ENCODE measurements around the gene ELL2. TPM values are rescaled to one million over a fixed set of nuclear protein-coding genes. Genes with fewer than 3 reads are reported as not detected.
"Not testable (repeated sequence)": the region's sequence is repeated elsewhere in the genome, so short reads cannot be mapped to it uniquely, and the experiment has no call there.

Gene ELL2
- total and polyA plus RNA-seq, 4 donors, result 12.3 to 79.6 (median 49.0) TPM

DNA sequence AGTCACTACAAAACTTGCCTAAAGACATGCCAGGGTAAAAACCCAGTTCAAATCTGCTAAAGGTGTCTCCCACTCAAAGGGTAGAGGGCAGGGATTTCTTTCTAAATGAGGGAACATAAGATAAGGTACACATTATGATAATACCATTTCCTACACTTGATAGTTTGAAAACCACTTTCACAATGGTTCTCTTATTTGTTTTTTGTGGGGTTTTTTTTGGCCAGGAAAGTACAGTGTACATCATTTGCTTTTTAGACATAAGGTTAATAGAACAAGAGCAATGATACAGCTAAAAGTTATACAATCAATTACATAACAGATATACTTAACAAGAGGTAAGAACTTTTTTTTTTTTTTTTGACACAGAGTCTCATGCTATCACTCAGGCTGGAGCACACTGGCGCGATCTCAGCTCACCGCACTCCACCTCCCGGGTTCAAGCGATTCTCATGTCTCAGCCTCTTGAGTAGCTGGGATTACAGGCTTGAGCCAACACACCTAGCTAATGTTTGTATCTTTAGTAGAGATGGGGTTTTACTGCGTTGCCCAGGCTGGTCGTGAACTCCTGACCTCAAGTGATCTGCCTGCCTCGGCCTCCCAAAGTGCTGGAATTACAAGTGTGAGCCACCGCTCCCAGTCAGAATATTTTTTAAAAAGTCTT, 90.4 kb downstream of the ELL2 start:
- Histone ChIP-seq H3K4me3 (no peak overlapping the region), H3K27me3 (ENCODE audit: control insufficient read depth in 3 of 3, insufficient read depth in 3 of 3, low read length in 2 of 3) (no peaks in the 10 kb centered on the region), H3K9ac (ENCODE audit: insufficient read depth in 1 of 2, low read length in 2 of 2) (no peak overlapping the region), H3K27ac (ENCODE audit: low read depth in 1 of 2, low read length in 1 of 2) (no peak overlapping the region), H3K36me3 (ENCODE audit: control insufficient read depth in 4 of 4, insufficient read depth in 4 of 4, low read length in 4 of 4) (no peaks in the 10 kb centered on the region), H3K9me3 (ENCODE audit: control insufficient read depth in 4 of 4, insufficient read depth in 3 of 4, low read length in 3 of 4) (no peaks in the 10 kb centered on the region), H3K4me1 (ENCODE audit: control insufficient read depth in 5 of 5, insufficient read depth in 5 of 5, low read length in 5 of 5) (peaks cover 0 to 4% (median 0%) of the 10 kb centered on the region in 5 donors)
- DNase-seq (no peak), ATAC-seq (ENCODE audit: insufficient read depth, low FRiP score) (no peak)
- TF ChIP-seq CTCF (IDR thresholded peaks at IDR 0.05; ENCODE audit: control extremely low read depth, extremely low read depth), result no peak
- 84 to 94% methylated on average over 9 of the region's 9 CpGs for WGBS, 2 donors

- no peak overlapping the region for H3K4me3 ChIP-seq
- H3K27me3 ChIP-seq (ENCODE audit: control insufficient read depth in 3 of 3, insufficient read depth in 3 of 3, low read length in 2 of 3), result no peaks in the 10 kb centered on the region
- no peak overlapping the region for H3K9ac ChIP-seq (ENCODE audit: insufficient read depth in 1 of 2, low read length in 2 of 2)
- peak overlapping the region; percentile 17 to 43 for H3K27ac ChIP-seq (ENCODE audit: low read depth in 1 of 2, low read length in 1 of 2)
- H3K4me1 ChIP-seq (ENCODE audit: control insufficient read depth in 5 of 5, insufficient read depth in 5 of 5, low read length in 5 of 5), result peaks cover 0 to 5% (median 0%) of the 10 kb centered on the region in 5 donors
- no peaks in the 10 kb centered on the region for H3K9me3 ChIP-seq (ENCODE audit: control insufficient read depth in 4 of 4, insufficient read depth in 3 of 4, low read length in 3 of 4)
- WGBS, 2 donors, result 50 to 54% methylated on average over 1 of the region's 1 CpG
- peak; percentile 50 for ATAC-seq (ENCODE audit: insufficient read depth, low FRiP score)
- no peak for DNase-seq
- H3K36me3 ChIP-seq (ENCODE audit: control insufficient read depth in 4 of 4, insufficient read depth in 4 of 4, low read length in 4 of 4), result no peaks in the 10 kb centered on the region
- no peak for TF ChIP-seq CTCF (IDR thresholded peaks at IDR 0.05; ENCODE audit: control extremely low read depth, extremely low read depth)
These were observed 91.5 kb downstream of the ELL2 start for GRCh38 chr5:95870105-95870672.

DNA sequence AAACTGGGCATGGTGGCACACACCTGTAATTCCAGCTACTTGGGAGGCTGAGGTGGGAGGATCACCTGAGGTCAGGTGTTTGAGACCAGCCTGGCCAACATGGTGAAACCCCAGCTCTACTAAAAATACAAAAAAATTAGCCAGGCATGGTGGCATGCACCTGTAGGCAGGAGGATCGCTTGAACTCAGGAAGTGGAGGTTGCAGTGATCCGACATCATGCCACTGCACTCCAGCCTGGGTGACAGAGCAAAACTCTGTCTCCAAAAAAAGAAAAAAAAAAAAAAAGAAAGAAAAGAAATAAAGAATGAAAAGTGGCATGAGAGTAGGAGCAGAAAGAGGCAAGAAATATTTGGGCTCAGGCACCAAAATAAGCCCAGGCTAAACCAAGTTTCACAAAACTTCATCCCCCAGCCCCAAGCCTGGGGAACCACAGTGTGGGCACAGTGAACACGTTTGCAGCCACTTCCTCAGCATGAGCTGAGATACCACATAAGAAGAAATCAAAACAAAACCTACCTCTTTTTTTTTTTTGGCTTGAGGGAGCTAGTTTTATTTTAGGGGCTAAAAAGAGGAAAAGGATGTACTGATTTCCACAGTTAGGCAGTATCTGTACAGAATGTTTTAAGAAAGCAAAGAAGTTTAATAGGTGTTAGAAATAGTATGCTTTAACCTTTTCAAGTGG, 92.3 kb downstream of the ELL2 start:
- ATAC-seq (ENCODE audit: insufficient read depth, low FRiP score); H3K36me3 ChIP-seq (ENCODE audit: control insufficient read depth in 4 of 4, insufficient read depth in 4 of 4, low read length in 4 of 4); H3K27me3 ChIP-seq (ENCODE audit: control insufficient read depth in 3 of 3, insufficient read depth in 3 of 3, low read length in 2 of 3); H3K9me3 ChIP-seq (ENCODE audit: control insufficient read depth in 4 of 4, insufficient read depth in 3 of 4, low read length in 3 of 4); H3K9ac ChIP-seq (ENCODE audit: insufficient read depth in 1 of 2, low read length in 2 of 2); H3K4me3 ChIP-seq; H3K27ac ChIP-seq (ENCODE audit: low read depth in 1 of 2, low read length in 1 of 2); DNase-seq; H3K4me1 ChIP-seq (ENCODE audit: control insufficient read depth in 5 of 5, insufficient read depth in 5 of 5, low read length in 5 of 5): not testable (repeated sequence)
- 17 to 43% methylated on average over 3 of the region's 3 CpGs for WGBS, 2 donors

DNA sequence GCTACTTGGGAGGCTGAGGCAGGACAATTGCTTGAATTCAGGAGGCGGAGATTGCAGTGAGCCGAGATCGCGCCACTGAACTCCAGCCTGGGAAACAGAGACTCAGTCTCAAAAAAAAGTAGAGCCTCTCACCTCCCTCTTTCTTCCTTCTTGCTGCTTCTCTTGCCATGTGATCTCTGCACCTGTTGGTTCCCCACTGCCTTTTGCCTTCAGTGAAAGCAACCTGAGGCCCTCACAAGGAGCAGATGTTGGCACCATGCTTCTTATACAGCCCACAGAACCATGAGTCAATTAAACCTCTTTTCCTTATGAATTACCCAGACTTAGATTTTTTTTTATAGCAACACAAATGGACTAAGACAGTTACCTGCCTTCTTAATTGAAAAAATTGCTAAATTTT, 93.5 kb downstream of the ELL2 start:
- DNase-seq (no peak), ATAC-seq (ENCODE audit: insufficient read depth, low FRiP score) (no peak)
- H3K36me3 ChIP-seq (ENCODE audit: control insufficient read depth in 4 of 4, insufficient read depth in 4 of 4, low read length in 4 of 4), result no peaks in the 10 kb centered on the region
- H3K4me1 ChIP-seq (ENCODE audit: control insufficient read depth in 5 of 5, insufficient read depth in 5 of 5, low read length in 5 of 5), result peaks cover 0 to 8% (median 4%) of the 10 kb centered on the region in 5 donors
- H3K4me3 ChIP-seq, result no peak overlapping the region
- 97 to 100% methylated on average over 4 of the region's 4 CpGs for WGBS, 2 donors
- no peaks in the 10 kb centered on the region for H3K9me3 ChIP-seq (ENCODE audit: control insufficient read depth in 4 of 4, insufficient read depth in 3 of 4, low read length in 3 of 4)
- H3K27ac ChIP-seq (ENCODE audit: low read depth in 1 of 2, low read length in 1 of 2), result no peak overlapping the region
- TF ChIP-seq CTCF (IDR thresholded peaks at IDR 0.05; ENCODE audit: control extremely low read depth, extremely low read depth), result no peak
- no peaks in the 10 kb centered on the region for H3K27me3 ChIP-seq (ENCODE audit: control insufficient read depth in 3 of 3, insufficient read depth in 3 of 3, low read length in 2 of 3)
- H3K9ac ChIP-seq (ENCODE audit: insufficient read depth in 1 of 2, low read length in 2 of 2), result no peak overlapping the region
